MM.1S (cell line): Measurements from ENCODE around the gene BTNL8.

Source experiments
- EZH2 ChIP-seq: fragments of 300-600 bp; sonication (generic); optimal IDR thresholded peaks from 2 replicates; pipeline ENCODE3; 2017; ENCODE audit warnings: low read depth, mild to moderate bottlenecking, antibody characterized with exemption, low read length, mixed read lengths
- EZH2phosphoT487 ChIP-seq: fragments of 300-600 bp; sonication (generic); IDR thresholded peaks from 2 replicates; pipeline ENCODE4 v1.6.1; 2018; ENCODE audit warnings: antibody characterized with exemption, low read length
- TF ChIP-seq, protein P1 (sequence below): fragments of 300-600 bp; sonication (generic); IDR thresholded peaks from 2 replicates; pipeline ENCODE4 v1.5.1; 2016; ENCODE audit warnings: antibody characterized with exemption, low read length, mixed read lengths

GRCh38 chr5:180908400-180908799 is 9.4 kb downstream of the BTNL8 start:
- TF ChIP-seq EZH2, result no peak
- TF ChIP-seq, protein P1, sequence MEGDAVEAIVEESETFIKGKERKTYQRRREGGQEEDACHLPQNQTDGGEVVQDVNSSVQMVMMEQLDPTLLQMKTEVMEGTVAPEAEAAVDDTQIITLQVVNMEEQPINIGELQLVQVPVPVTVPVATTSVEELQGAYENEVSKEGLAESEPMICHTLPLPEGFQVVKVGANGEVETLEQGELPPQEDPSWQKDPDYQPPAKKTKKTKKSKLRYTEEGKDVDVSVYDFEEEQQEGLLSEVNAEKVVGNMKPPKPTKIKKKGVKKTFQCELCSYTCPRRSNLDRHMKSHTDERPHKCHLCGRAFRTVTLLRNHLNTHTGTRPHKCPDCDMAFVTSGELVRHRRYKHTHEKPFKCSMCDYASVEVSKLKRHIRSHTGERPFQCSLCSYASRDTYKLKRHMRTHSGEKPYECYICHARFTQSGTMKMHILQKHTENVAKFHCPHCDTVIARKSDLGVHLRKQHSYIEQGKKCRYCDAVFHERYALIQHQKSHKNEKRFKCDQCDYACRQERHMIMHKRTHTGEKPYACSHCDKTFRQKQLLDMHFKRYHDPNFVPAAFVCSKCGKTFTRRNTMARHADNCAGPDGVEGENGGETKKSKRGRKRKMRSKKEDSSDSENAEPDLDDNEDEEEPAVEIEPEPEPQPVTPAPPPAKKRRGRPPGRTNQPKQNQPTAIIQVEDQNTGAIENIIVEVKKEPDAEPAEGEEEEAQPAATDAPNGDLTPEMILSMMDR, result no peak
- TF ChIP-seq EZH2phosphoT487, result no peak
